Keratinocyte (primary cell): ENCODE measurements around the gene TMEM125. TPM values are rescaled to one million over a fixed set of nuclear protein-coding genes. Genes with fewer than 3 reads are reported as not detected.

ENCODE experiments used
- DNase-seq: peaks from one replicate; pipeline ENCODE4 v3.0.0-alpha.2; 2011; ENCODE audit warnings: low read depth, missing footprints, low spot score
- FAIRE-seq: peaks from 2 replicates; lab custom pipeline; 2011; peaks lifted over from hg19 to GRCh38; lab: Jason Lieb, UNC
- H2AFZ ChIP-seq: 2 replicates; pipeline ENCODE4 v1.6.0; 2012; ENCODE audit warnings: low read length, control low read depth, inconsistent platforms; ENCODE audit not compliant: control insufficient read depth
- H3K27ac ChIP-seq: 2 replicates; pipeline ENCODE4 v1.5.1; 2011; ENCODE audit warnings: low read length; ENCODE audit not compliant: control insufficient read depth, insufficient read depth
- H3K27me3 ChIP-seq: 3 replicates; pipeline ENCODE4 v1.6.0; 2011; ENCODE audit warnings: low read length; ENCODE audit not compliant: control insufficient read depth, insufficient read depth; ENCODE audit errors: extremely low read depth
- H3K36me3 ChIP-seq, 2 experiments: 2 replicates in 1 of 2; 3 replicates in 1 of 2; pipeline ENCODE4 v1.5.1; 2011; ENCODE audit warnings: low read length in 2 of 2, mild to moderate bottlenecking in 1 of 2; ENCODE audit not compliant: control insufficient read depth in 2 of 2, insufficient read depth in 2 of 2; ENCODE audit errors: extremely low read depth in 1 of 2
- H3K4me1 ChIP-seq: 3 replicates; pipeline ENCODE4 v1.5.1; 2011; ENCODE audit warnings: low read length; ENCODE audit not compliant: control insufficient read depth, insufficient read depth; ENCODE audit errors: extremely low read depth
- H3K4me2 ChIP-seq: 3 replicates; pipeline ENCODE4 v1.6.0; 2011; ENCODE audit warnings: low read depth, low read length; ENCODE audit not compliant: control insufficient read depth, insufficient read depth; ENCODE audit errors: extremely low read depth
- H3K4me3 ChIP-seq, 3 experiments: fragments of 200-600 bp in 1 of 3; sonication (generic) in 1 of 3; 2 replicates in 2 of 3; 3 replicates in 1 of 3; pipeline ENCODE4 v1.5.1; 2011 to 2016; ENCODE audit warnings: low read length in 3 of 3, mild to moderate bottlenecking in 3 of 3, control low read depth in 2 of 3, inconsistent platforms in 1 of 3, low read depth in 1 of 3, mixed read lengths in 1 of 3, mixed run types in 1 of 3, moderate library complexity in 1 of 3; ENCODE audit not compliant: control insufficient read depth in 2 of 3, insufficient read depth in 2 of 3; ENCODE audit errors: extremely low read depth in 1 of 3
- H3K79me2 ChIP-seq: 2 replicates; pipeline ENCODE4 v1.6.0; 2012; ENCODE audit warnings: low read length; ENCODE audit not compliant: control insufficient read depth, insufficient read depth
- H3K9ac ChIP-seq: 3 replicates; pipeline ENCODE4 v1.6.0; 2011; ENCODE audit warnings: low read length; ENCODE audit not compliant: control insufficient read depth, insufficient read depth; ENCODE audit errors: extremely low read depth
- H3K9me1 ChIP-seq: 3 replicates; pipeline ENCODE4 v1.6.0; 2011; ENCODE audit warnings: low read length; ENCODE audit not compliant: control insufficient read depth, insufficient read depth; ENCODE audit errors: extremely low read depth
- H3K9me3 ChIP-seq: 2 replicates; pipeline ENCODE4 v1.5.1; 2012; ENCODE audit warnings: low read depth, low read length; ENCODE audit not compliant: control insufficient read depth
- H4K20me1 ChIP-seq: 3 replicates; pipeline ENCODE4 v1.6.0; 2011; ENCODE audit warnings: low read length; ENCODE audit not compliant: control insufficient read depth, insufficient read depth; ENCODE audit errors: extremely low read depth
- EZH2 ChIP-seq: IDR thresholded peaks from one replicate; pipeline ENCODE4 v1.6.1; 2012; ENCODE audit warnings: inconsistent platforms, mild to moderate bottlenecking, low read length, moderate library complexity
- dilution Hi-C: fragments of 300-500 bp; cut with MboI; formaldehyde crosslinking; loops from one replicate; pipeline ENCODE4 v1.7.0; 2020; ENCODE audit warnings: low sequenced_read_pairs; ENCODE audit not compliant: extremely low pct_ligation_motif_present
- polyA plus RNA-seq, 5 experiments: library from polyadenylated mRNA; depleted of rRNA in 3 of 5; stranded (reverse) in 3 of 5; stranded (forward) in 1 of 5; unstranded in 1 of 5; fragments of >200 nt; gene quantifications; 1 replicate in 1 of 5; 2 replicates in 3 of 5; 3 replicates in 1 of 5; pipeline versions ENCODE4 v1.2.1 to v1.2.3, GENCODE V29; 2011 to 2012; ENCODE audit warnings: missing spikeins in 2 of 5, low read depth in 1 of 5, low replicate concordance in 1 of 5
- TF ChIP-seq, protein P1 (sequence below), 3 experiments: IDR thresholded peaks in 1 of 3; conservative IDR thresholded peaks in 1 of 3; optimal IDR thresholded peaks in 1 of 3; 2 replicates in 2 of 3; 3 replicates in 1 of 3; pipeline versions ENCODE3 to v1.5.1; 2011; ENCODE audit warnings: low read length in 3 of 3, mild to moderate bottlenecking in 3 of 3, moderate library complexity in 2 of 3, control low read depth in 1 of 3, inconsistent platforms in 1 of 3; ENCODE audit not compliant: insufficient read depth in 2 of 3; ENCODE audit errors: extremely low read depth in 1 of 3

The TMEM125 gene
- polyA plus RNA-seq, 1 donor (not counting 4 experiments of a cell fraction or from before 2014, with no cell fraction given): 0.92 TPM

DNA sequence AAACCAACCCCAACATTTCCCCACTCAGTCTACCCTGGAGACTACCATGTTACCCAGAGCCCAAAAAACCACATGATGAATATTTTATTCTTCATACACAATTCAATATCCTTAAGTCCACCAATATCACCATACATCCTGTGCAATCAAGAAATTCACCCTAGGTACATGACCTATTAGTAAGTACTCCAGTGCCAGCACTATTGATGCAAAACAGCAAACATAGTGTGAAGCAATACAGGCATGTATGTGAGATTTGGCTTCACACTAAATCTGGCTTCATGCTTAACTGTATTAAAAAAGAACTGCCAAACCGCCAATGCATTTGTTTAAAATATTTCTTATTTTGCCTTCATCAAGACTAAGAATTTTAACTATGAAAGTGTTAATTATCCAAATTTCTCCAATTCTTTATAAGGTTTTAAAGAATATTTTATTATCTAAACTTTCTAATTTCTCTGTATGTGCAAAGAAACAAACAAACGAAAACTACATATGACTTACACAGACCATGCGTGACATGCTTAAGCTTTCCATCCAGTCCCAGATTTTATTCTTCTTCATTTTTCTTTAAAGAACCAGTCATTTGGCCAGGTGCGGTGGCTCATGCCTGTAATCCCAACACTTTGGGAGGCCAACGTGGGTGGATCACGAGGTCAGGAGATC, 22.4 kb upstream of the TMEM125 start:
- no peak overlapping the region for H3K4me3 ChIP-seq
- no peak overlapping the region for H3K27ac ChIP-seq
- H3K36me3 ChIP-seq: no peaks in the 10 kb centered on the region
- H2AFZ ChIP-seq: no peak overlapping the region
- H3K9ac ChIP-seq: no peak overlapping the region
- H3K27me3 ChIP-seq: no peaks in the 10 kb centered on the region
- no peaks in the 10 kb centered on the region for H3K79me2 ChIP-seq
- no peaks in the 10 kb centered on the region for H3K9me1 ChIP-seq
- H3K4me1 ChIP-seq: no peaks in the 10 kb centered on the region
- no peaks in the 10 kb centered on the region for H3K9me3 ChIP-seq
- dilution Hi-C loops: no loop called here
- H3K4me2 ChIP-seq: no peak overlapping the region
- no peak for FAIRE-seq
- no peak for DNase-seq
- H4K20me1 ChIP-seq: no peaks in the 10 kb centered on the region
- no peak for TF ChIP-seq EZH2
- TF ChIP-seq, protein P1, sequence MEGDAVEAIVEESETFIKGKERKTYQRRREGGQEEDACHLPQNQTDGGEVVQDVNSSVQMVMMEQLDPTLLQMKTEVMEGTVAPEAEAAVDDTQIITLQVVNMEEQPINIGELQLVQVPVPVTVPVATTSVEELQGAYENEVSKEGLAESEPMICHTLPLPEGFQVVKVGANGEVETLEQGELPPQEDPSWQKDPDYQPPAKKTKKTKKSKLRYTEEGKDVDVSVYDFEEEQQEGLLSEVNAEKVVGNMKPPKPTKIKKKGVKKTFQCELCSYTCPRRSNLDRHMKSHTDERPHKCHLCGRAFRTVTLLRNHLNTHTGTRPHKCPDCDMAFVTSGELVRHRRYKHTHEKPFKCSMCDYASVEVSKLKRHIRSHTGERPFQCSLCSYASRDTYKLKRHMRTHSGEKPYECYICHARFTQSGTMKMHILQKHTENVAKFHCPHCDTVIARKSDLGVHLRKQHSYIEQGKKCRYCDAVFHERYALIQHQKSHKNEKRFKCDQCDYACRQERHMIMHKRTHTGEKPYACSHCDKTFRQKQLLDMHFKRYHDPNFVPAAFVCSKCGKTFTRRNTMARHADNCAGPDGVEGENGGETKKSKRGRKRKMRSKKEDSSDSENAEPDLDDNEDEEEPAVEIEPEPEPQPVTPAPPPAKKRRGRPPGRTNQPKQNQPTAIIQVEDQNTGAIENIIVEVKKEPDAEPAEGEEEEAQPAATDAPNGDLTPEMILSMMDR (optimal IDR thresholded peaks at IDR 0.05 in 1 of 3, IDR thresholded peaks at IDR 0.05 in 1 of 3, conservative IDR thresholded peaks at IDR 0.05 in 1 of 3; ENCODE audit: extremely low read depth in 1 of 3, insufficient read depth in 2 of 3, low read length in 3 of 3): no peak

DNA sequence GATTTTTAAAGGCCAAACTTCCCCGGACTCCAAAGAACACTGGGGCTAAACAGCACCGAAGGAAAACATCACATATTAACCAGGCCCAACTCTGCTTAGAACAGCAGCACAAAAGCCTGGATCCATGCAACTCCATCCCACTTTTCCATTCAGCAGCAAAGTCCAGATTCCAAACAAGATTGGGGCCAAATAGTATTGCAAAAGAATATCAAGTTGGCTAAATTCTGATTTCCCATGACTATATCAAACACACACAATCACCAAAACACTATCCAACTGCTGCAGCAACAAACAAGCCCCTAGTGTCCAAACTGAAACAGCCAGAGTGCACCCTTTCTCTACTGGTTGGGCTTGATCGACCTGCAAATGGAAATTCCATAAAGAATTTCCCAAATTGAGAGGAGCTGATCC, 19.4 kb upstream of the TMEM125 start:
- H3K27me3 ChIP-seq: peaks cover 13% of the 10 kb centered on the region
- TF ChIP-seq, protein P1 (optimal IDR thresholded peaks at IDR 0.05 in 1 of 3, IDR thresholded peaks at IDR 0.05 in 1 of 3, conservative IDR thresholded peaks at IDR 0.05 in 1 of 3; ENCODE audit: extremely low read depth in 1 of 3, insufficient read depth in 2 of 3, low read length in 3 of 3): no peak
- no peak for TF ChIP-seq EZH2
- H4K20me1 ChIP-seq: no peaks in the 10 kb centered on the region
- FAIRE-seq (no peak), DNase-seq (no peak)
- no peak overlapping the region for H3K4me2 ChIP-seq
- H3K4me1 ChIP-seq: no peaks in the 10 kb centered on the region
- dilution Hi-C loops: no loop called here
- no peaks in the 10 kb centered on the region for H3K36me3 ChIP-seq
- no peaks in the 10 kb centered on the region for H3K9me3 ChIP-seq
- H3K27ac ChIP-seq: no peak overlapping the region
- no peak overlapping the region for H3K9ac ChIP-seq
- no peaks in the 10 kb centered on the region for H3K79me2 ChIP-seq
- H2AFZ ChIP-seq: no peak overlapping the region
- no peaks in the 10 kb centered on the region for H3K9me1 ChIP-seq
- H3K4me3 ChIP-seq: no peak overlapping the region
